ENCODE data around the gene DGKI. TPM values are rescaled to one million over a fixed set of nuclear protein-coding genes. Genes with fewer than 3 reads are reported as not detected.

The DGKI gene
- total and polyA plus RNA-seq, 2 of the 13 experiments (the other 11 are each of a cell fraction or from before 2014, with no cell fraction given) = 0.09 to 0.17 TPM

DNA sequence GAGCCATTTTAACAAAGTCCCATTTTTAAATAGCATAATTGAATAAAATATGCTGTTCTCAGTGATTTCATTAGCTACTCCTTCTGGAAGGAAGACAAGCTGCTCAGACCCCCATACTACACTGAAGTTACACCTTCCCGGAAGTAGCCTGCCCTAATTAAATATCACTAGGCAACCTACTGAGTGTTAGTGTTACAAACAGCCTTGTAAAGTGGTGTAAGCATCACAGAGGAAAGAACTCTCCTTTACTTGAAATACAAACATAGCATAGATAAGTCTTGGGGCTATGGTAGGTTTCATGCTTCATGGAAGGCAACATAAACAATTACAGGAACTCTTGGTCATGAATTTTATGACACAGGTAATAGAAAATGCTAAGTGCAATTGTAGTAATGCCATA is 459.8 kb downstream of the DGKI start (continued):
- TF ChIP-seq PPARG (CRISPR knock-in tag; conservative IDR thresholded peaks at IDR 0.05) (no peak), ATM (IDR thresholded peaks at IDR 0.05; ENCODE audit: borderline replicate concordance) (no peak), ZNF614 (CRISPR knock-in tag; IDR thresholded peaks at IDR 0.05; ENCODE audit: borderline replicate concordance) (no peak), KDM4B (CRISPR knock-in tag; IDR thresholded peaks at IDR 0.05) (no peak), ZNF382 (CRISPR knock-in tag; IDR thresholded peaks at IDR 0.05; ENCODE audit: borderline replicate concordance) (no peak), ZNF282 (IDR thresholded peaks at IDR 0.05; ENCODE audit: partially characterized antibody) (no peak), RBAK (CRISPR knock-in tag; IDR thresholded peaks at IDR 0.05) (no peak)
- TF ChIP-seq, protein P1, sequence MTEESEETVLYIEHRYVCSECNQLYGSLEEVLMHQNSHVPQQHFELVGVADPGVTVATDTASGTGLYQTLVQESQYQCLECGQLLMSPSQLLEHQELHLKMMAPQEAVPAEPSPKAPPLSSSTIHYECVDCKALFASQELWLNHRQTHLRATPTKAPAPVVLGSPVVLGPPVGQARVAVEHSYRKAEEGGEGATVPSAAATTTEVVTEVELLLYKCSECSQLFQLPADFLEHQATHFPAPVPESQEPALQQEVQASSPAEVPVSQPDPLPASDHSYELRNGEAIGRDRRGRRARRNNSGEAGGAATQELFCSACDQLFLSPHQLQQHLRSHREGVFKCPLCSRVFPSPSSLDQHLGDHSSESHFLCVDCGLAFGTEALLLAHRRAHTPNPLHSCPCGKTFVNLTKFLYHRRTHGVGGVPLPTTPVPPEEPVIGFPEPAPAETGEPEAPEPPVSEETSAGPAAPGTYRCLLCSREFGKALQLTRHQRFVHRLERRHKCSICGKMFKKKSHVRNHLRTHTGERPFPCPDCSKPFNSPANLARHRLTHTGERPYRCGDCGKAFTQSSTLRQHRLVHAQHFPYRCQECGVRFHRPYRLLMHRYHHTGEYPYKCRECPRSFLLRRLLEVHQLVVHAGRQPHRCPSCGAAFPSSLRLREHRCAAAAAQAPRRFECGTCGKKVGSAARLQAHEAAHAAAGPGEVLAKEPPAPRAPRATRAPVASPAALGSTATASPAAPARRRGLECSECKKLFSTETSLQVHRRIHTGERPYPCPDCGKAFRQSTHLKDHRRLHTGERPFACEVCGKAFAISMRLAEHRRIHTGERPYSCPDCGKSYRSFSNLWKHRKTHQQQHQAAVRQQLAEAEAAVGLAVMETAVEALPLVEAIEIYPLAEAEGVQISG (CRISPR knock-in tag; IDR thresholded peaks at IDR 0.05) = no peak

DNA sequence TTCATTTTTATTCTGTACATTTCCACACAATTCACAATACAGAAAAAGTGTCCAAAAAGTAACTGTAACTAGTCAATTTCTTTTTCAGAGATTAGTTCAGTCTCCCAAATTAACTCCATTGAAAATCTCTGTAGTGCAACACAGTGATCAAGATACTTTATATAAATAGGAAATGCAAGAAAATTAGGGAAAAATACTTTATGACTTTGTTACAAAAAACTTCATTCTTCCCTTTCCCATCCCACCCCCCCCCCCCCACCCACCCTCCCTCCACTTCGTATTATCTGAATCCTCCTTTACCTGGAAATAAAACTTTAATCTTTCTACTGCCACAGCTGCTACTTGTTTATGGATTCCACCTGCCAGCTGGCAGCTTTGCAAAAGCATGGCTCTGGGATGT is 465.7 kb downstream of the DGKI start:
- ChIA-PET CTCF (ENCODE audit: low intra/inter-chr PET ratio, low total read pairs) (no interaction called here), POLR2A (no interaction called here)
- no peaks in the 10 kb centered on the region for H4K20me1 ChIP-seq (ENCODE audit: insufficient read depth, low read length)
- H3K4me3 ChIP-seq (replicated peaks in 1 of 3; ENCODE audit: insufficient read depth in 1 of 3, low read depth in 2 of 3, low read length in 3 of 3) = no peak overlapping the region
- intact Hi-C loops (cut with micrococcal nuclease; ENCODE audit: unreplicated experiment) (no loop called here), in situ Hi-C loops (cut with HindIII; ENCODE audit: extremely low pct_ligation_motif_present, low pct_unique_long_range_greater_than_20kb) (no loop called here)
- H3K36me3 ChIP-seq (replicated peaks in 1 of 2; ENCODE audit: control insufficient read depth in 1 of 2, insufficient read depth in 2 of 2, low read length in 2 of 2) = no peaks in the 10 kb centered on the region
- H3K4me2 ChIP-seq (ENCODE audit: low read depth, low read length) = no peak overlapping the region
- no peak overlapping the region for H3K27ac ChIP-seq (ENCODE audit: extremely low read length, insufficient read depth, low read length)
- H3K9me3 ChIP-seq (ENCODE audit: low read length) = no peaks in the 10 kb centered on the region
- H3K4me1 ChIP-seq (ENCODE audit: insufficient read depth, low read length) = no peaks in the 10 kb centered on the region
- no peak for DNase-seq (ENCODE audit: low spot score)
- H3K79me2 ChIP-seq (ENCODE audit: insufficient read depth, low read length) = no peaks in the 10 kb centered on the region
- 3% methylated on average over 1 of the region's 1 CpG for WGBS (ENCODE audit: low lambda C conversion rate)
- no TSS peak for BruUV-seq (replicated peaks)
- no peak overlapping the region for H3K9ac ChIP-seq (ENCODE audit: insufficient read depth, low read depth, low read length)
- TF ChIP-seq HNRNPK (IDR thresholded peaks at IDR 0.05; ENCODE audit: low read depth, low read length, poor library complexity, severe bottlenecking) (peak; percentile 71), MED8 (CRISPR knock-in tag; IDR thresholded peaks at IDR 0.05; ENCODE audit: insufficient replicate concordance) (no peak)
- no peaks in the 10 kb centered on the region for H3K27me3 ChIP-seq (ENCODE audit: control insufficient read depth in 1 of 2, insufficient read depth in 2 of 2, low read length in 2 of 2)
- no peak overlapping the region for H2AFZ ChIP-seq (ENCODE audit: low read length)
- no peak for ATAC-seq
- no peak for FAIRE-seq
